Measurements from ENCODE around the gene CUTA. TPM values are rescaled to one million over a fixed set of nuclear protein-coding genes. Genes with fewer than 3 reads are reported as not detected.

Gene CUTA
- total and polyA plus RNA-seq, 7 donors, result 102 to 193 (median 136) TPM

DNA sequence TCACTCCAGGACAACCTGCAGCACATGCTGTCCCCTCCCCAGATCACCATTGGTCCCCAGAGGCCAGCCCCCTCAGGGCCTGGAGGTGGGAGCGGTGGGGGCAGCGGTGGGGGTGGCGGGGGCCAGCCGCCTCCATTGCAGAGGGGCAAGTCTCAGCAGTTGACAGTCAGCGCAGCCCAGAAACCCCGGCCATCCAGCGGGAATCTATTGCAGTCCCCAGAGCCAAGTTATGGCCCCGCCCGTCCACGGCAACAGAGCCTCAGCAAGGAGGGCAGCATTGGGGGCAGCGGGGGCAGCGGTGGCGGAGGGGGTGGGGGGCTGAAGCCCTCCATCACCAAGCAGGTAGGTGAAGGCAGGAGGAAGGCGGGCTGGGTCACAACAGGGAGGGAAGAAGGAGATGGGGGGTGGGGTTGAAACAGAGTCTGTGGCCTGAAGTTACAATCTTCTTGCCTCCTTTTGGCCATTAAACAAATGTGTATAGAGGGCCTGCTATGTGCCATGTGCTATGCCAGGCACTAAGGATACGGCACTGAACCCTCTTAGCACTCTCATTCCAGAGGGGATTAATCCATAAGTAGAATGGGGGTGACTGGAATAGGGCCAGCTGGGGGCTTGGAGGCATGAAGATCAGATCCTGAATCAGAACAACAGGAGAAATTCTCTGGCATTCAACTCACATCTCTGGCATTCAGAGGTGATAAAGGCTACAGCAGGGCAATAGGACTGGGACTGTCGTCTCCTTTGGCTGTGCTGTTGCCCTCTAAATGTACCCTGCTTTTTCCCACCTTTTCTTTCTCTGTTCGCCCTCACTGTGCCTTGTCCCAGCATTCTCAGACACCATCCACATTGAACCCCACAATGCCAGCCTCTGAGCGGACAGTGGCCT, 26.0 kb upstream of the CUTA start:
- WGBS, 2 donors, result 91 to 94% methylated on average over 18 of the region's 18 CpGs
- intact Hi-C loops (cut with DNase I), result no loop called here
- no peak for DNase-seq
- Histone ChIP-seq H3K9me3 (no peaks in the 10 kb centered on the region), H3K36me3 (peaks cover 4 to 90% (median 27%) of the 10 kb centered on the region in 4 donors), H3K27me3 (no peaks in the 10 kb centered on the region), H3K27ac (no peak overlapping the region), H3K4me1 (no peaks in the 10 kb centered on the region), H3K4me3 (no peak overlapping the region)
- TF ChIP-seq POLR2AphosphoS5 (IDR thresholded peaks at IDR 0.05) (no peak), POLR2A (IDR thresholded peaks at IDR 0.05) (no peak), EP300 (IDR thresholded peaks at IDR 0.05) (no peak)
- TF ChIP-seq, protein P1, sequence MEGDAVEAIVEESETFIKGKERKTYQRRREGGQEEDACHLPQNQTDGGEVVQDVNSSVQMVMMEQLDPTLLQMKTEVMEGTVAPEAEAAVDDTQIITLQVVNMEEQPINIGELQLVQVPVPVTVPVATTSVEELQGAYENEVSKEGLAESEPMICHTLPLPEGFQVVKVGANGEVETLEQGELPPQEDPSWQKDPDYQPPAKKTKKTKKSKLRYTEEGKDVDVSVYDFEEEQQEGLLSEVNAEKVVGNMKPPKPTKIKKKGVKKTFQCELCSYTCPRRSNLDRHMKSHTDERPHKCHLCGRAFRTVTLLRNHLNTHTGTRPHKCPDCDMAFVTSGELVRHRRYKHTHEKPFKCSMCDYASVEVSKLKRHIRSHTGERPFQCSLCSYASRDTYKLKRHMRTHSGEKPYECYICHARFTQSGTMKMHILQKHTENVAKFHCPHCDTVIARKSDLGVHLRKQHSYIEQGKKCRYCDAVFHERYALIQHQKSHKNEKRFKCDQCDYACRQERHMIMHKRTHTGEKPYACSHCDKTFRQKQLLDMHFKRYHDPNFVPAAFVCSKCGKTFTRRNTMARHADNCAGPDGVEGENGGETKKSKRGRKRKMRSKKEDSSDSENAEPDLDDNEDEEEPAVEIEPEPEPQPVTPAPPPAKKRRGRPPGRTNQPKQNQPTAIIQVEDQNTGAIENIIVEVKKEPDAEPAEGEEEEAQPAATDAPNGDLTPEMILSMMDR (IDR thresholded peaks at IDR 0.05), result no peak

DNA sequence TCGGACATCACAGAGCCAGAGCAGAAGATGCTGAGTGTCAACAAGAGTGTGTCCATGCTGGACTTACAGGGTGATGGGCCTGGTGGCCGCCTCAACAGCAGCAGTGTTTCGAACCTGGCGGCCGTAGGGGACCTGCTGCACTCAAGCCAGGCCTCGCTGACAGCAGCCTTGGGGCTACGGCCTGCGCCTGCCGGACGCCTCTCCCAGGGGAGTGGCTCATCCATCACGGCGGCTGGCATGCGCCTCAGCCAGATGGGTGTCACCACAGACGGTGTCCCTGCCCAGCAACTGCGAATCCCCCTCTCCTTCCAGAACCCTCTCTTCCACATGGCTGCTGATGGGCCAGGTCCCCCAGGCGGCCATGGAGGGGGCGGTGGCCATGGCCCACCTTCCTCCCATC, 25.1 kb upstream of the CUTA start:
- no peak for TF ChIP-seq POLR2AphosphoS5 (IDR thresholded peaks at IDR 0.05)
- Histone ChIP-seq H3K27me3 (no peaks in the 10 kb centered on the region), H3K36me3 (peaks cover 6 to 90% (median 31%) of the 10 kb centered on the region in 4 donors), H3K4me3 (no peak overlapping the region), H3K9me3 (no peaks in the 10 kb centered on the region), H3K27ac (no peak overlapping the region), H3K4me1 (no peaks in the 10 kb centered on the region)
- DNase-seq, result no peak
- 96% methylated on average over 17 of the region's 17 CpGs for WGBS, 2 donors
- intact Hi-C loops (cut with DNase I), result no loop called here

DNA sequence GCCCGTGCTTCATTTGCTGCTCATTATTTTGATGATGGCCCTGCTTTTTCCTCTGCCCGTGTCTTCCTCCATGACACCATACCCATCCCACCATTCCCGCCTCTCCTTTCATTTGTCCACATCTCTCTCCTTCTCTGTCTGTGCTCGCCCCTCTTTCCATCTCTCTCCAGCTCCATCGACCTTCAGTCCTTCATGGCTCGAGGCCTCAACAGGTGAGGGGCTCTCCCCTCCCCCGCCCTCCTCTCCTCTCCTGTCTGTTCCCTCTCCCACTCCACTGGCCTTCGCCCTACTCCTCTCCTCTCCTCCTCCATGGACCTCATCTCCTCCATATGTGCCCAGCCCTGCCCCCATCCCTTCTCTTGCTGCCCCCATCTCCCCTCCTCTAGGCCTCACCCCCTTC, 24.4 kb upstream of the CUTA start:
- peaks cover 13 to 90% (median 35%) of the 10 kb centered on the region in 4 donors for H3K36me3 ChIP-seq
- 88 to 91% methylated on average over 8 of the region's 8 CpGs for WGBS, 2 donors

DNA sequence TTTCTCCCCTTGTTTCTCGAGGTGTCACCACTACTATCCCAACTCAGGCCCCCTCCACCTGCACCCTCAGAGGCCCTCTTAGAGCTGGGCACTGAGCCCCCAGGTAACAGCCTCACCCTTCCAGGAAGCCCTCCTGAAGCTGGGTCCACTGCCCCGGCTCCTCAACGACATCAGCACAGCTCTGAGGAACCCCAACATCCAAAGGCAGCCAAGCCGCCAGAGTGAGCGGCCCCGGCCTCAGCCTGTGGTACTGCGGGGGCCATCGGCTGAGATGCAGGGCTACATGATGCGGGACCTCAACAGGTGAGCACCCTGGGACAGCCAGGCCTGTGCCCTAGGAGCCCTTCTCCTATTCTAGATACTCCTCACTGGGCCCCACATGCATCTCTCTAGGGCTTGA, 23.6 kb upstream of the CUTA start:
- Histone ChIP-seq H3K4me1 (no peaks in the 10 kb centered on the region), H3K4me3 (no peak overlapping the region), H3K9me3 (no peaks in the 10 kb centered on the region), H3K36me3 (peaks cover 21 to 91% (median 37%) of the 10 kb centered on the region in 4 donors), H3K27ac (no peak overlapping the region), H3K27me3 (no peaks in the 10 kb centered on the region)
- intact Hi-C loops (cut with DNase I), result no loop called here
- WGBS, 2 donors, result 95 to 96% methylated on average over 9 of the region's 9 CpGs
- peak; percentile 36 for DNase-seq
- TF ChIP-seq EP300 (IDR thresholded peaks at IDR 0.05) (no peak), POLR2A (IDR thresholded peaks at IDR 0.05) (no peak), POLR2AphosphoS5 (IDR thresholded peaks at IDR 0.05) (no peak)
- TF ChIP-seq, protein P1 (IDR thresholded peaks at IDR 0.05), result no peak

More for the DNA sequence above, 24.4 kb upstream of the CUTA start:
- intact Hi-C loops (cut with DNase I), result no loop called here
- H3K9me3 ChIP-seq, result no peaks in the 10 kb centered on the region
- no peak overlapping the region for H3K27ac ChIP-seq
- no peak for DNase-seq
- TF ChIP-seq POLR2A (IDR thresholded peaks at IDR 0.05), result no peak
- TF ChIP-seq EP300 (IDR thresholded peaks at IDR 0.05), result no peak
- TF ChIP-seq POLR2AphosphoS5 (IDR thresholded peaks at IDR 0.05), result no peak
- no peaks in the 10 kb centered on the region for H3K27me3 ChIP-seq
- H3K4me1 ChIP-seq, result no peaks in the 10 kb centered on the region
- H3K4me3 ChIP-seq, result no peak overlapping the region

DNA sequence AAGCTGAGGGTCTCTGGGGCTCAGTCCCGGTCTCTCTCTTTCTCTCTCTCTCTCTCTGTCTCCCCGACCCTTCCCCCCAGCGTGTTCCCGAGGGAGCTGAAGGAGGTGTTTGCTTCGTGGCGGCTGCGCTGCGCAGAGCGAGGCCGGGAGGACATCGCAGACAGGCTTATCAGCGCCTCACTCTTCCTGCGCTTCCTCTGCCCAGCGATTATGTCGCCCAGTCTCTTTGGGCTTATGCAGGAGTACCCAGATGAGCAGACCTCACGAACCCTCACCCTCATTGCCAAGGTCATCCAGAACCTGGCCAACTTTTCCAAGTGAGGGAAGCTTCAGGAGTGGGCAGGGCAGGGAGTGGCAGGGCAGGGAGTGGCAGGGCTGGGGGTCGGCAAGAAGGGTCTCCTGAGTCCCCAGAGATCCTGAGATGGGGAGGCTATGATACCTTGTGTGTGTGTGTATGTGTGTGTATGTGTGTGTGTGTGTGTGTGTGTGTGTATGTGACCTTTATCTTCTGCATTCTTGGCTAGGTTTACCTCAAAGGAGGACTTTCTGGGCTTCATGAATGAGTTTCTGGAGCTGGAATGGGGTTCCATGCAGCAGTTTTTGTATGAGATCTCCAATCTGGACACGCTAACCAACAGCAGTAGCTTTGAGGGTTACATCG, 22.9 kb upstream of the CUTA start:
- 85 to 90% methylated on average over 19 of the region's 19 CpGs for WGBS, 2 donors

More for the DNA sequence above, 22.9 kb upstream of the CUTA start:
- DNase-seq, result no peak
- no peak overlapping the region for H3K27ac ChIP-seq
- TF ChIP-seq POLR2A (IDR thresholded peaks at IDR 0.05) (no peak), POLR2AphosphoS5 (IDR thresholded peaks at IDR 0.05) (no peak), EP300 (IDR thresholded peaks at IDR 0.05) (no peak)
- TF ChIP-seq, protein P1 (IDR thresholded peaks at IDR 0.05), result no peak
- H3K9me3 ChIP-seq, result no peaks in the 10 kb centered on the region
- no peak overlapping the region for H3K4me3 ChIP-seq
- no peaks in the 10 kb centered on the region for H3K4me1 ChIP-seq
- no peaks in the 10 kb centered on the region for H3K27me3 ChIP-seq
- intact Hi-C loops (cut with DNase I), result no loop called here
- peaks cover 21 to 91% (median 41%) of the 10 kb centered on the region in 4 donors for H3K36me3 ChIP-seq
